CD4-positive, alpha-beta T cell treated with Interleukin-1 beta for 1 hour (primary cell): ENCODE results near the gene ILK.

Source experiments
- DNase-seq, 2 donors: peaks; one replicate each; pipeline ENCODE4 v3.0.0-alpha.2; 2020 to 2022

Gene ILK

GRCh38 chr11:6607190-6607795 lies 3.7 kb downstream of the ILK start:
- DNase-seq: no peak

GRCh38 chr11:6608011-6608410 lies 4.4 kb downstream of the ILK start:
- DNase-seq: no peak

GRCh38 chr11:6608726-6609501 lies 5.3 kb downstream of the ILK start:
- DNase-seq: no peak

- DNase-seq: no peak
Measured at GRCh38 chr11:6609502-6610015, 6.0 kb downstream of the ILK start.

GRCh38 chr11:6610591-6610990 lies 7.0 kb downstream of the ILK start:
- DNase-seq: no peak

- DNase-seq: peak; percentile 39 to 41
Measured at GRCh38 chr11:6611092-6611962, 7.8 kb downstream of the ILK start.

GRCh38 chr11:6611963-6612212 lies 8.3 kb downstream of the ILK start:
- no peak for DNase-seq

GRCh38 chr11:6612213-6613041 lies 8.9 kb downstream of the ILK start, which contains the start of gene TAF10:
Gene TAF10 (minus strand): TSS chr11:6612216. CDS start chr11:6612189, 27 bp downstream.
- DNase-seq: peak; percentile 95 to 96

GRCh38 chr11:6613496-6613895 lies 9.9 kb downstream of the ILK start:
- no peak for DNase-seq

GRCh38 chr11:6614446-6614845 lies 10.9 kb downstream of the ILK start:
- DNase-seq: no peak

GRCh38 chr11:6615046-6615445 lies 11.5 kb downstream of the ILK start:
- DNase-seq: no peak

GRCh38 chr11:6615882-6616585 lies 12.5 kb downstream of the ILK start:
- DNase-seq: no peak

GRCh38 chr11:6616596-6617250 lies 13.1 kb downstream of the ILK start:
- DNase-seq: no peak

GRCh38 chr11:6617315-6617781 lies 13.8 kb downstream of the ILK start:
- peak in 1 of 2 donors; percentile 53 for DNase-seq

GRCh38 chr11:6618117-6619003 lies 14.8 kb downstream of the ILK start:
- peak; percentile 75 to 77 for DNase-seq

GRCh38 chr11:6619004-6619745 lies 15.6 kb downstream of the ILK start, which contains the start of gene TPP1:
Gene TPP1 (minus strand): TSS chr11:6619422. CDS start chr11:6619400, 22 bp downstream.
- DNase-seq: peak; percentile 92 to 93

GRCh38 chr11:6620636-6621035 lies 17.1 kb downstream of the ILK start:
- no peak for DNase-seq

GRCh38 chr11:6621711-6622211 lies 18.2 kb downstream of the ILK start:
- no peak for DNase-seq
